Activated CD4-positive, alpha-beta memory T cell treated with anti-CD3 and anti-CD28 coated beads for 36 hours (primary cell): ENCODE measurements around the gene PLD3. TPM values are rescaled to one million over a fixed set of nuclear protein-coding genes. Genes with fewer than 3 reads are reported as not detected.
"Not testable (repeated sequence)": the region's sequence is repeated elsewhere in the genome, so short reads cannot be mapped to it uniquely, and the experiment has no call there.

ENCODE experiments used
- CTCF ChIA-PET: fragments of 350-600 bp; sonication (Branson Sonifier 250); formaldehyde crosslinking; loops from one replicate; lab custom pipeline; 2021; ENCODE audit warnings: antibody characterized with exemption, inconsistent platforms; lab: Charles Lee
- POLR2A ChIA-PET: fragments of 350-600 bp; sonication (Branson Sonifier 250); formaldehyde crosslinking; loops from one replicate; lab custom pipeline; 2021; ENCODE audit warnings: antibody characterized with exemption; lab: Charles Lee
- DNase-seq: peaks from one replicate; pipeline ENCODE4 v3.0.0-alpha.2; 2020
- H3K27ac Mint-ChIP-seq: one replicate; pipeline ENCODE4 v1.8.0; 2021; ENCODE audit warnings: mixed read lengths
- H3K27me3 Mint-ChIP-seq: one replicate; pipeline ENCODE4 v1.8.0; 2021; ENCODE audit warnings: mixed read lengths
- H3K36me3 Mint-ChIP-seq: one replicate; pipeline ENCODE4 v1.8.0; 2021; ENCODE audit warnings: mixed read lengths
- H3K4me1 Mint-ChIP-seq: one replicate; pipeline ENCODE4 v1.8.0; 2021; ENCODE audit warnings: low read depth, mixed read lengths
- H3K4me3 Mint-ChIP-seq: one replicate; pipeline ENCODE4 v1.8.0; 2021; ENCODE audit warnings: mild to moderate bottlenecking, mixed read lengths
- H3K9me3 Mint-ChIP-seq: one replicate; pipeline ENCODE4 v1.8.0; 2021; ENCODE audit warnings: mixed read lengths
- intact Hi-C: fragments of 100-400 bp; cut with micrococcal nuclease; formaldehyde crosslinking; loops from one replicate; pipeline ENCODE4 v1.15.1; 2023
- total RNA-seq, 2 experiments: library from RNA; stranded (reverse); gene quantifications; one replicate each; pipeline ENCODE4 v1.2.3, GENCODE V29; 2021

PLD3 gene
- total RNA-seq, 2 experiments from 2014 or later = 70.9 to 73.4 TPM

DNA sequence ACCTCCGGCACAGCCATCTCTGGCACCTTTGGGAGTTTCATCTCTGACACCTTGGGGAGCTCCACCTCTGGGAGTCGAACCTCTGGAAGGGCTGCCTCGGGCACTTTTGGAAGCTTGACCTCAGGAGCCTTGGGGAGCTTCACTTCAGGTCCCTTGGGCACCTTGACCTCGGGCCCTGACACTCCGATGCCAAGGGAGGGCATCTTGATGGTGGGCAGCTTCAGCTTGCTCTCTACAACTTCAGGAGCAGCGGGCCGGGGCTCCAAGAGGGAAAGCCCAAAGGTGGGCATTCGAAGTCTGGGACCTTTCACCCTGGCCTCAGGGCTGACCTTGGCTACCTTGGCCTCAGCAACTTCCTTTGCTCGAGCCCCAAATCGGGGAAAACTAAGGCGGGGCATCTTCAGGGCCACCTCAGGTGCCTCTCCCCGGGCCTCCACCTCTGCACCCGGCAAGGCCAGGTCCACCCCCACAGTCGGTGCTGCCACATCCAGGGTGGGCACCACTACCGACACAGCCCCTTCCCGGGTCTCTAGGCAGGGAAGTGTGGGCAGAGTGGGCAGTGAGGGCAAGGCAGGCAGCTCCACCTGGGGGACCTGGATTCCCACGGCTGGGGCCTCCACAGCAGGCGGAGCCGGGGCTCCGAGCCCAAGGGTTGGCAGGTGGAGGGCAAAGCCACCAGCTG lies 48.5 kb downstream of the PLD3 start:
- no peaks in the 10 kb centered on the region for H3K36me3 Mint-ChIP-seq
- H3K4me3 Mint-ChIP-seq = no peak overlapping the region
- ChIA-PET CTCF (interaction anchor here (0.5 kb wide), 1 partner anchor 1432 kb away, joined by 3 read pairs; no protein-coding TSS in a partner anchor), POLR2A (no interaction called here)
- H3K27ac Mint-ChIP-seq = no peak overlapping the region
- H3K4me1 Mint-ChIP-seq = peaks cover 8% of the 10 kb centered on the region
- no peaks in the 10 kb centered on the region for H3K27me3 Mint-ChIP-seq
- intact Hi-C loops = no loop called here
- no peak for DNase-seq
- H3K9me3 Mint-ChIP-seq = no peaks in the 10 kb centered on the region

DNA sequence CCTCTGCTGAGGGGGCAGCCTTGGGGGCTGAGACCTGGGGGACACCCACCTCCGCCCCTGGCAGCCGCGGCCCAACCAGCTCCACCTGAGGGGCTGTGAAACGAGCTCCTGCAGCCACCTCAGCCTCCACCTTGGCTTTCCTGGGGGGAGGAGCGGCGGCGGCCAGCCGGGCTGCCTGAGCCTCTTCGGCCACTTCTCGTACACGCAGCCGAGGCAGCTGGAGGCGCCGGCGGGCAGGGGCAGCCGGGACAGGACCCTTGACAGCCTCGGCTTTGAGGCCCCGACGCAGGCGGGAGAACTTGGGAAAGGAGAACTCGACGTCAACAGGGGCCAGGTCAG lies 49.0 kb downstream of the PLD3 start:
- POLR2A ChIA-PET = no interaction called here

GRCh38 chr19:40398417-40399131 lies 50.1 kb downstream of the PLD3 start:
- DNase-seq = peak; percentile 82
- no peaks in the 10 kb centered on the region for H3K9me3 Mint-ChIP-seq
- POLR2A ChIA-PET = interaction anchor here (0.6 kb wide), 1 partner anchor 598 kb away, joined by 3 read pairs; no protein-coding TSS in a partner anchor
- H3K4me1 Mint-ChIP-seq = peaks cover 12% of the 10 kb centered on the region
- no peaks in the 10 kb centered on the region for H3K27me3 Mint-ChIP-seq
- H3K27ac Mint-ChIP-seq = no peak overlapping the region
- H3K4me3 Mint-ChIP-seq = no peak overlapping the region
- CTCF ChIA-PET = no interaction called here
- H3K36me3 Mint-ChIP-seq = no peaks in the 10 kb centered on the region
- intact Hi-C loops = no loop called here

More for the DNA sequence above, 49.0 kb downstream of the PLD3 start:
- H3K27ac Mint-ChIP-seq = no peak overlapping the region
- no peaks in the 10 kb centered on the region for H3K36me3 Mint-ChIP-seq
- no peaks in the 10 kb centered on the region for H3K9me3 Mint-ChIP-seq
- CTCF ChIA-PET = interaction anchor here (0.5 kb wide), 1 partner anchor 1431 kb away, joined by 3 read pairs; no protein-coding TSS in a partner anchor
- DNase-seq = no peak
- no peaks in the 10 kb centered on the region for H3K27me3 Mint-ChIP-seq
- intact Hi-C loops = no loop called here
- H3K4me1 Mint-ChIP-seq = peaks cover 8% of the 10 kb centered on the region
- no peak overlapping the region for H3K4me3 Mint-ChIP-seq

DNA sequence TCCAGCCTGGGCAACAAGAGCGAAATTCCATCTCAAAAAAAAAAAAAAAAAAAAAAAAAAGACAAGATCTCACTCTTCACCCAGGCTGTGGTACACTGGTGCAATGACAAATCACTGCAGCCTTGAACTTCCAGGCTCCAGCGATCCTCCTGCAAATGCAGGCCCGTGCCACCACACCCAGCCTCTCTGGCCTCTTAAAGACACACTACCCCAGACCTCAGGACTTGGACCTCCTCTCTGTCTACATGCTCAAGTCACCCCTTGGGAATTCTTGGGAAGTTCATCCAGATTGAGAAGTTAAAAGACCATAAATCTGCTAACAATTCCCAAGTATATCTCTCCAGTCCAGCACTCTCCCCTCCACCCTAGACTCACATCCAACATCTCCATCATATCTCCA lies 52.1 kb downstream of the PLD3 start:
- Mint-ChIP-seq H3K36me3 (no peaks in the 10 kb centered on the region), H3K4me3 (no peak overlapping the region), H3K9me3 (no peaks in the 10 kb centered on the region), H3K4me1 (peaks cover 14% of the 10 kb centered on the region), H3K27ac (no peak overlapping the region), H3K27me3 (no peaks in the 10 kb centered on the region)
- ChIA-PET CTCF (interaction anchor here (0.9 kb wide), 1 partner anchor 36 kb away, joined by 3 read pairs; no protein-coding TSS in a partner anchor), POLR2A (no interaction called here)
- DNase-seq = no peak
- intact Hi-C loops = loop anchor here (10.0 kb wide), 1 partner anchor 64 kb away; the partner anchor contains the start of genes BLVRB and SPTBN4

GRCh38 chr19:40403262-40403984 lies 54.9 kb downstream of the PLD3 start:
- H3K4me3 Mint-ChIP-seq = peak overlapping the region; percentile 78
- peak; percentile 95 for DNase-seq
- POLR2A ChIA-PET = interaction anchor here (1.1 to 1.4 kb wide), 3 partner anchors 10 to 39 kb away, joined by 3 to 5 read pairs (median 4); partner anchors contain the start of gene PRX

GRCh38 chr19:40407714-40408597 lies 59.5 kb downstream of the PLD3 start:
- CTCF ChIA-PET = interaction anchor here (2.4 kb wide), 1 partner anchor 13 kb away, joined by 11 read pairs; no protein-coding TSS in a partner anchor
- DNase-seq = no peak
- H3K36me3 Mint-ChIP-seq = no peaks in the 10 kb centered on the region
- H3K9me3 Mint-ChIP-seq = no peaks in the 10 kb centered on the region
- H3K4me1 Mint-ChIP-seq = peaks cover 13% of the 10 kb centered on the region
- POLR2A ChIA-PET = interaction anchor here (0.6 kb wide), 1 partner anchor 13 kb away, joined by 3 read pairs; no protein-coding TSS in a partner anchor
- intact Hi-C loops = loop anchor here (10.0 kb wide), 1 partner anchor 57 kb away; the partner anchor contains the start of genes BLVRB and SPTBN4
- no peak overlapping the region for H3K4me3 Mint-ChIP-seq
- H3K27ac Mint-ChIP-seq = no peak overlapping the region
- no peaks in the 10 kb centered on the region for H3K27me3 Mint-ChIP-seq

More at GRCh38 chr19:40403262-40403984, 54.9 kb downstream of the PLD3 start:
- CTCF ChIA-PET = interaction anchor here (0.6 to 1.7 kb wide), 5 partner anchors 17 to 852 kb away, joined by 3 to 11 read pairs (median 3); no protein-coding TSS in a partner anchor
- no peaks in the 10 kb centered on the region for H3K9me3 Mint-ChIP-seq
- intact Hi-C loops = loop anchor here (10.0 kb wide), 1 partner anchor 61 kb away; the partner anchor contains the start of genes BLVRB and SPTBN4
- peaks cover 20% of the 10 kb centered on the region for H3K4me1 Mint-ChIP-seq
- H3K36me3 Mint-ChIP-seq = no peaks in the 10 kb centered on the region
- H3K27ac Mint-ChIP-seq = peak overlapping the region; percentile 16
- H3K27me3 Mint-ChIP-seq = no peaks in the 10 kb centered on the region

DNA sequence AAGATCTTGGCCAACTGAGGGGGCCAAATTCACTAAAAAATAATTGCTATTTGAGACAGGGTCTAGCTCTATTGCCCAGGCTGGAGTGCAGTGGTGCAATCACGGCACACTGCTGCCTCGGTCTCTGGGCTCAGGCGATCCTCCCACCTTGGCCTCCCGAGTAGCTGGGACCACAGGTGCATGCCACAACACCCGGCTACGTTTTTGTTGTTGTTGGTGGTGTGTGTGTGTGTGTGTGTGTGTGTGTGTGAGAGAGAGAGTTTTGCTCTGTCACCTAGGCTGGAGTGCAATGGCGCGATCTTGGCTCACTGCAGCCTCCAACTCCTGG lies 60.1 kb downstream of the PLD3 start:
- H3K27me3 Mint-ChIP-seq, H3K9me3 Mint-ChIP-seq, POLR2A ChIA-PET, H3K4me1 Mint-ChIP-seq, H3K27ac Mint-ChIP-seq, DNase-seq, H3K4me3 Mint-ChIP-seq, H3K36me3 Mint-ChIP-seq: not testable (repeated sequence)
- CTCF ChIA-PET = interaction anchor here (2.4 kb wide), 1 partner anchor 12 kb away, joined by 11 read pairs; no protein-coding TSS in a partner anchor
- intact Hi-C loops = loop anchor here (10.0 kb wide), 1 partner anchor 56 kb away; the partner anchor contains the start of genes BLVRB and SPTBN4

GRCh38 chr19:40410030-40410389 lies 61.5 kb downstream of the PLD3 start:
- H3K27ac Mint-ChIP-seq = no peak overlapping the region
- peaks cover 7% of the 10 kb centered on the region for H3K4me1 Mint-ChIP-seq
- intact Hi-C loops = no loop called here
- peaks cover 3% of the 10 kb centered on the region for H3K27me3 Mint-ChIP-seq
- H3K9me3 Mint-ChIP-seq = no peaks in the 10 kb centered on the region
- H3K4me3 Mint-ChIP-seq = no peak overlapping the region
- no peak for DNase-seq
- no peaks in the 10 kb centered on the region for H3K36me3 Mint-ChIP-seq
- POLR2A ChIA-PET = no interaction called here
- CTCF ChIA-PET = interaction anchor here (1.4 to 2.8 kb wide), 2 partner anchors 10 to 105 kb away, joined by 6 to 13 read pairs; no protein-coding TSS in a partner anchor

DNA sequence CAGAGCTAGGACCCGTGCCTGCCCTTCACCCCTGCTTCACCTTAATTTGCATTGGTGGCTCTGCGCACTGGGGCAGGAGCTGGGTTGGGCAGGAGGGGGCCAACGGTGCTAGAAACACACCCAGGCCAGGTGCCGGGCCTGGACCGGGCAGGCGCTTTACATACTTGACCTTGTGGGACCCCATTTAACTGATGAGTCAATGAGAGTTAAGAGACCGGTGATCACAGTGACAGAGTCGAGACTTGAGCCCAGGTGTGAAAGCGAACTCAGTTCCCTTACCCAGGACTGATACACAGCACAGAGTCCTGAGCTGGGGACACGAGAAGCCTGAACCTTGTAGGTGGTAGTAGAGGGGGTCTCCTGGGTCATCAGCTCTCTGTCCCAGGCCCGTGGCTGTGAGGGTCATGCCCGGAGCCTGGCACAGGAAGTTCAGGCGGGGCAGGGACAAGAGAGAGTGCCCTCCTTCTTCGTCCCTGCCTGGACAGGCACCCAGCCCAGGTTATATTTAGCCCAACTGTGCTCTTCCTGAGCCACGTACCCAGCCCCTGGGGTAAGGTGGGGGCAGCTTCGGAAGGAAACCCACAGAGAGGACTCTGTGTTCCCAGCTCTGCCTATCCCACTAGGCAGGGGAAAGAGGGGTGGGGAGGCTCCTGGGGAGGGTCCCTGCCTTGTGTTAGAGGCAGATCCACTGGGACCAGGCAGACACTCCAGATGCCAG lies 62.8 kb downstream of the PLD3 start:
- Mint-ChIP-seq H3K27me3 (peaks cover 3% of the 10 kb centered on the region), H3K4me1 (peaks cover 7% of the 10 kb centered on the region), H3K4me3 (no peak overlapping the region), H3K27ac (no peak overlapping the region), H3K9me3 (no peaks in the 10 kb centered on the region), H3K36me3 (no peaks in the 10 kb centered on the region)
- intact Hi-C loops = no loop called here
- CTCF ChIA-PET = interaction anchor here (1.4 to 2.8 kb wide), 2 partner anchors 9 to 106 kb away, joined by 6 to 13 read pairs; no protein-coding TSS in a partner anchor
- DNase-seq = no peak
- POLR2A ChIA-PET = interaction anchor here (0.5 kb wide), 1 partner anchor 16 kb away, joined by 3 read pairs; no protein-coding TSS in a partner anchor

- ChIA-PET POLR2A (no interaction called here), CTCF (interaction anchor here (1.0 to 2.8 kb wide), 2 partner anchors 8 to 52 kb away, joined by 4 to 13 read pairs; no protein-coding TSS in a partner anchor)
- H3K27ac Mint-ChIP-seq = no peak overlapping the region
- peaks cover 3% of the 10 kb centered on the region for H3K27me3 Mint-ChIP-seq
- H3K36me3 Mint-ChIP-seq = no peaks in the 10 kb centered on the region
- intact Hi-C loops = no loop called here
- no peak overlapping the region for H3K4me3 Mint-ChIP-seq
- peaks cover 10% of the 10 kb centered on the region for H3K4me1 Mint-ChIP-seq
- no peak for DNase-seq
- H3K9me3 Mint-ChIP-seq = no peaks in the 10 kb centered on the region
Measured at GRCh38 chr19:40411958-40412499, 63.5 kb downstream of the PLD3 start.
